A549 (cell line): ENCODE results near the gene RFC4. TPM values are rescaled to one million over a fixed set of nuclear protein-coding genes. Genes with fewer than 3 reads are reported as not detected.

ENCODE experiments used
- ATAC-seq, 2 experiments: fragments of 200-7000 bp in 1 of 2; fragments of >200 bp in 1 of 2; cut with Nextera tagmentation in 1 of 2; cut with Tn5 transposase in 1 of 2; 3 replicates each; pipeline versions ENCODE4 v1.8.0 to v1.9.1; 2018 to 2020; ENCODE audit warnings: mild to moderate bottlenecking in 1 of 2, moderate library complexity in 1 of 2
- CTCF ChIA-PET: fragments of 300-600 bp; sonication (Branson Sonifier 250); formaldehyde crosslinking; extraction: SDS; loops from one replicate; lab custom pipeline; 2021; ENCODE audit warnings: antibody characterized with exemption, inconsistent platforms; lab: Yijun Ruan, JAX
- POLR2A ChIA-PET: fragments of 350-600 bp; formaldehyde crosslinking; extraction: SDS; loops from one replicate; lab custom pipeline; 2021; ENCODE audit warnings: antibody characterized with exemption, inconsistent platforms; lab: Yijun Ruan, JAX
- DNase-seq, 2 experiments: peaks; one replicate each; pipeline versions ENCODE4 v3.0.0 to v3.0.0-alpha.2; 2011 to 2016; ENCODE audit warnings: low read depth in 1 of 2, low spot score in 1 of 2
- FAIRE-seq: peaks from 2 replicates; lab custom pipeline; 2011; peaks lifted over from hg19 to GRCh38; lab: Jason Lieb, UNC
- H3K27ac ChIP-seq, 2 experiments: fragments of >200 bp; sonication (Bioruptor Twin); formaldehyde crosslinking; 3 replicates each; pipeline ENCODE4 v1.5.1; 2016 to 2017
- H3K4me1 ChIP-seq: fragments of >200 bp; sonication (Bioruptor Twin); formaldehyde crosslinking; 3 replicates; pipeline ENCODE4 v1.6.1; 2016
- H3K4me2 ChIP-seq: fragments of >200 bp; sonication (Bioruptor Twin); formaldehyde crosslinking; 3 replicates; pipeline ENCODE4 v1.6.1; 2016
- H3K4me3 ChIP-seq: fragments of >200 bp; sonication (Bioruptor Twin); formaldehyde crosslinking; 3 replicates; pipeline ENCODE4 v1.5.1; 2016
- H3K9me3 ChIP-seq: fragments of >200 bp; sonication (Bioruptor Twin); formaldehyde crosslinking; 3 replicates; pipeline ENCODE4 v1.6.1; 2016
- ATOH8 ChIP-seq: fragments of 250-450 bp; sonication (Bioruptor Pico); IDR thresholded peaks from 2 replicates; pipeline ENCODE4 v1.5.0; 2020; ENCODE audit warnings: low read depth, mild to moderate bottlenecking, moderate library complexity
- BCL3 ChIP-seq: fragments of >200 bp; sonication (Bioruptor Twin); formaldehyde crosslinking; IDR thresholded peaks from 3 replicates; pipeline ENCODE4 v1.6.1; 2016
- BHLHE40 ChIP-seq: IDR thresholded peaks from 2 replicates; pipeline ENCODE4 v1.6.1; 2012; ENCODE audit warnings: low read depth, low read length, inconsistent platforms
- CBX8 ChIP-seq: fragments of 200-600 bp; sonication (generic); IDR thresholded peaks from 2 replicates; pipeline ENCODE4 v1.6.1; 2016
- CHD2 ChIP-seq: fragments of 150-350 bp; IDR thresholded peaks from 2 replicates; pipeline ENCODE4 v1.6.1; 2014; ENCODE audit warnings: low read length; ENCODE audit not compliant: partially characterized antibody
- CTCF ChIP-seq: fragments of >200 bp; sonication (Bioruptor Twin); formaldehyde crosslinking; IDR thresholded peaks from 3 replicates; pipeline ENCODE4 v1.5.1; 2016
- E2F6 ChIP-seq: IDR thresholded peaks from 2 replicates; pipeline ENCODE4 v1.6.1; 2012; ENCODE audit warnings: low read depth, borderline replicate concordance
- EHF ChIP-seq: fragments of 250-450 bp; sonication (Bioruptor Pico); IDR thresholded peaks from 2 replicates; pipeline ENCODE4 v1.5.0; 2020; ENCODE audit warnings: mild to moderate bottlenecking
- EP300 ChIP-seq, 2 experiments: fragments of >200 bp; sonication (Bioruptor Twin); formaldehyde crosslinking; IDR thresholded peaks; 2 replicates in 1 of 2; 3 replicates in 1 of 2; pipeline ENCODE4 v1.6.1; 2016 to 2017
- FOSB ChIP-seq: fragments of 250-450 bp; sonication (Bioruptor Pico); IDR thresholded peaks from 2 replicates; pipeline ENCODE4 v1.5.0; 2020; ENCODE audit warnings: mild to moderate bottlenecking, moderate library complexity
- FOXS1 ChIP-seq: fragments of 250-450 bp; sonication (Bioruptor Pico); IDR thresholded peaks from 2 replicates; pipeline ENCODE4 v1.5.0; 2020; ENCODE audit warnings: mild to moderate bottlenecking, moderate library complexity
- HDAC2 ChIP-seq: fragments of 200-600 bp; sonication (generic); IDR thresholded peaks from 2 replicates; pipeline ENCODE4 v1.6.1; 2016
- HEYL ChIP-seq: fragments of 250-450 bp; sonication (Bioruptor Pico); IDR thresholded peaks from 2 replicates; pipeline ENCODE4 v1.8.0; 2021; ENCODE audit warnings: mild to moderate bottlenecking, moderate library complexity
- HOXA7 ChIP-seq: fragments of 250-450 bp; sonication (Bioruptor Pico); IDR thresholded peaks from 2 replicates; pipeline ENCODE4 v1.5.0; 2020; ENCODE audit warnings: mild to moderate bottlenecking, moderate library complexity
- HOXB13 ChIP-seq: fragments of 250-450 bp; sonication (Bioruptor Pico); IDR thresholded peaks from 2 replicates; pipeline ENCODE4 v1.5.0; 2020; ENCODE audit warnings: low read depth, mild to moderate bottlenecking, moderate library complexity
- JUN ChIP-seq, 2 experiments: fragments of >200 bp; sonication (Bioruptor Twin); formaldehyde crosslinking; IDR thresholded peaks; 2 replicates in 1 of 2; 3 replicates in 1 of 2; pipeline ENCODE4 v1.6.1; 2016 to 2017
- JUNB ChIP-seq: fragments of >200 bp; sonication (Bioruptor Twin); formaldehyde crosslinking; IDR thresholded peaks from 2 replicates; pipeline ENCODE4 v1.6.1; 2016
- KDM1A ChIP-seq: fragments of 200-600 bp; sonication (generic); IDR thresholded peaks from 2 replicates; pipeline ENCODE4 v1.6.1; 2016; ENCODE audit warnings: low read depth, mild to moderate bottlenecking
- KDM5A ChIP-seq: fragments of 200-600 bp; sonication (generic); IDR thresholded peaks from 2 replicates; pipeline ENCODE4 v1.6.1; 2016; ENCODE audit warnings: antibody characterized with exemption, mild to moderate bottlenecking
- MAFK ChIP-seq: fragments of 450-650 bp; IDR thresholded peaks from 2 replicates; pipeline ENCODE4 v1.6.1; 2014; ENCODE audit not compliant: partially characterized antibody
- MAX ChIP-seq: IDR thresholded peaks from 2 replicates; pipeline ENCODE4 v1.6.1; 2012
- NR3C1 ChIP-seq: fragments of >200 bp; sonication (Bioruptor Twin); formaldehyde crosslinking; IDR thresholded peaks from 3 replicates; pipeline ENCODE4 v1.6.1; 2017
- PHF8 ChIP-seq: fragments of 200-600 bp; sonication (generic); IDR thresholded peaks from 2 replicates; pipeline ENCODE4 v1.6.1; 2016; ENCODE audit warnings: low read depth, mild to moderate bottlenecking, antibody characterized with exemption, moderate library complexity, borderline replicate concordance
- POLR2A ChIP-seq: IDR thresholded peaks from 2 replicates; pipeline ENCODE4 v1.6.1; 2012; ENCODE audit warnings: mild to moderate bottlenecking, low read length
- POLR2AphosphoS2 ChIP-seq: conservative IDR thresholded peaks from 2 replicates; pipeline ENCODE4 v1.6.1; 2012; ENCODE audit warnings: low read length, improper control_type of control experiment, inconsistent platforms
- RARB ChIP-seq: fragments of 250-450 bp; sonication (Bioruptor Pico); IDR thresholded peaks from 2 replicates; pipeline ENCODE4 v1.8.0; 2021; ENCODE audit warnings: mild to moderate bottlenecking, moderate library complexity
- RCOR1 ChIP-seq: fragments of 150-350 bp; IDR thresholded peaks from 2 replicates; pipeline ENCODE4 v1.6.1; 2014; ENCODE audit warnings: antibody characterized with exemption, low read length, low read depth
- REST ChIP-seq: fragments of 200-600 bp; sonication (generic); IDR thresholded peaks from 2 replicates; pipeline ENCODE4 v1.6.1; 2016; ENCODE audit warnings: antibody characterized with exemption, mild to moderate bottlenecking, moderate library complexity
- RNF2 ChIP-seq: fragments of 200-600 bp; sonication (generic); IDR thresholded peaks from 2 replicates; pipeline ENCODE4 v1.6.1; 2016; ENCODE audit warnings: low read depth, mild to moderate bottlenecking, antibody characterized with exemption, moderate library complexity, borderline replicate concordance
- SMC3 ChIP-seq: fragments of >200 bp; sonication (Bioruptor Twin); formaldehyde crosslinking; IDR thresholded peaks from 3 replicates; pipeline ENCODE4 v1.6.1; 2018; ENCODE audit warnings: inconsistent platforms
- SREBF2 ChIP-seq: fragments of 450-650 bp; IDR thresholded peaks from 2 replicates; pipeline ENCODE4 v1.6.1; 2014; ENCODE audit warnings: mild to moderate bottlenecking, moderate library complexity
- ZC3H11A ChIP-seq: fragments of 450-650 bp; IDR thresholded peaks from 2 replicates; pipeline ENCODE4 v1.6.1; 2014; ENCODE audit warnings: antibody characterized with exemption, mild to moderate bottlenecking
- WGBS: methylation state at CpG from one replicate; pipeline ENCODE4 v1.1.6; 2017; ENCODE audit errors: missing lambda C conversion rate; 5-methylcytosine and 5-hydroxymethylcytosine counted together
- polyA minus RNA-seq: library from RNA; depleted of rRNA, polyadenylated mRNA; stranded (reverse); fragments of >200 nt; gene quantifications from 2 replicates; pipeline ENCODE4 v1.2.3, GENCODE V29; 2011; rRNA and poly(A)+ RNA removed
- polyA plus RNA-seq, 4 experiments: library from polyadenylated mRNA; depleted of rRNA in 3 of 4; stranded (reverse); fragments of >200 nt; fragmentation: RNase III in 1 of 4; extraction: RNeasy Plus Mini Kit Qiagen cat#74134 plus additional on column Dnase treatment in 1 of 4; gene quantifications; 2 replicates in 3 of 4; 3 replicates in 1 of 4; pipeline ENCODE4 v1.2.3, GENCODE V29; 2011 to 2017

Gene RFC4
- polyA plus RNA-seq (2011; rRNA removed) (32.8 and 40.6 TPM in 2 replicates), polyA plus RNA-seq (2017; fragmentation: RNase III; extraction: RNeasy Plus Mini Kit Qiagen cat#74134 plus additional on column Dnase treatment) (68.8 to 76.7 TPM (median 69.8 TPM) in 3 replicates), polyA minus RNA-seq (5.9 and 6.3 TPM in 2 replicates)
- 29.4 and 34.1 TPM in 2 replicates for polyA plus RNA-seq (2012; cell fraction: cytosol; rRNA removed)
- polyA plus RNA-seq (2012; cell fraction: nucleus; rRNA removed) = 18.9 and 31.8 TPM in 2 replicates

- H3K4me3 ChIP-seq = peak within 1 kb of the TSS; percentile 67
- peak; percentile 63 to 79 for DNase-seq
- peaks cover 15% of the 10 kb centered on the region; the same call in 2 of the 3 replicates for H3K4me1 ChIP-seq
- peak within 1 kb of the TSS; percentile 99 for H3K4me2 ChIP-seq
- no peak for FAIRE-seq
- peak within 1 kb of the TSS; percentile 91 to 96 for H3K27ac ChIP-seq
- CTCF ChIA-PET = interaction anchor here (0.6 to 3.8 kb wide), 3 partner anchors 15 to 190 kb away, joined by 3 to 15 read pairs (median 3); no protein-coding TSS in a partner anchor
- WGBS = 2% methylated on average over 14 of the region's 70 CpGs
- POLR2A ChIA-PET = interaction anchor here (1.1 to 2.1 kb wide), 2 partner anchors 23 kb away, joined by 4 to 9 read pairs; partner anchors contain the start of gene EIF4A2
- ATAC-seq = peak; percentile 96 to 98
- no peaks in the 10 kb centered on the region for H3K9me3 ChIP-seq
- no peak for TF ChIP-seq POLR2AphosphoS2
- no peak for TF ChIP-seq FOXS1 (CRISPR knock-in tag)
- no peak for TF ChIP-seq JUNB
- TF ChIP-seq CTCF = no peak
- TF ChIP-seq BHLHE40 = no peak
- no peak for TF ChIP-seq EP300 (IDR thresholded peaks at IDR 0.05)
- TF ChIP-seq ZC3H11A = no peak
- no peak for TF ChIP-seq HEYL
- TF ChIP-seq HOXB13 (CRISPR knock-in tag) = 0 out of 2 replicates have a peak, but pooled peaks have one; percentile 36
- TF ChIP-seq SMC3 = no peak
- peak; percentile 88 for TF ChIP-seq E2F6
- no peak for TF ChIP-seq ATOH8
- peak; percentile 71 for TF ChIP-seq KDM5A
- no peak for TF ChIP-seq RCOR1
- no peak for TF ChIP-seq SREBF2
- TF ChIP-seq HDAC2 = no peak
- peak; percentile 69 for TF ChIP-seq POLR2A
- peak; percentile 42 to 90; a peak in 4 of 5 replicates for TF ChIP-seq JUN (IDR thresholded peaks at IDR 0.05)
- no peak for TF ChIP-seq RNF2
- TF ChIP-seq CBX8 = no peak
- TF ChIP-seq MAFK = no peak
- TF ChIP-seq FOSB = no peak
- no peak for TF ChIP-seq KDM1A
- TF ChIP-seq PHF8 = 0 out of 2 replicates have a peak, but pooled peaks have one; percentile 41
- no peak for TF ChIP-seq RARB (CRISPR knock-in tag)
- no peak for TF ChIP-seq EHF
- TF ChIP-seq HOXA7 (CRISPR knock-in tag) = no peak
- TF ChIP-seq REST = no peak
- TF ChIP-seq MAX = peak; percentile 88
- 0 out of 3 replicates have a peak, but pooled peaks have one; percentile 44 for TF ChIP-seq BCL3
- no peak for TF ChIP-seq NR3C1
- TF ChIP-seq CHD2 = no peak
These were observed at the start of gene RFC4 for GRCh38 chr3:186806089-186807055. Gene RFC4, minus strand, starts transcription at chr3:186806482. Its CDS starts 1,769 bp downstream, at chr3:186804713.
